IMR-90 (cell line): ENCODE results near the gene NKAIN4. TPM values are rescaled to one million over a fixed set of nuclear protein-coding genes. Genes with fewer than 3 reads are reported as not detected.

ENCODE experiments used
- ATAC-seq: fragments of 200-7000 bp; cut with Tn5 transposase; 2 replicates; pipeline ENCODE4 v1.9.1; 2020; ENCODE audit warnings: low read depth, mild to moderate bottlenecking, moderate library complexity
- BruUV-seq: library from RNA; stranded (reverse); fragments of 400-500 nt; replicated peaks from 2 replicates; lab custom pipeline; 2021; lab: Mats Ljungman, UMichigan
- CTCF ChIA-PET: fragments of 300-600 bp; formaldehyde crosslinking; extraction: SDS; loops from one replicate; lab custom pipeline; 2021; ENCODE audit warnings: antibody characterized with exemption; lab: Yijun Ruan, JAX
- POLR2A ChIA-PET: fragments of 300-600 bp; sonication (Branson Sonifier 250); formaldehyde crosslinking; loops from one replicate; lab custom pipeline; 2022; ENCODE audit warnings: antibody characterized with exemption; ENCODE audit not compliant: unreplicated experiment; lab: Charles Lee
- DNase-seq: peaks from one replicate; pipeline ENCODE4 v3.0.0; 2013
- H2AFZ ChIP-seq: replicated peaks from 2 replicates; pipeline ENCODE3; 2013; ENCODE audit warnings: low read length, mild to moderate bottlenecking; ENCODE audit not compliant: poor library complexity
- H2AK5ac ChIP-seq: 2 replicates; pipeline ENCODE4 v1.6.1; 2013; ENCODE audit warnings: low read depth, low read length, inconsistent platforms
- H2AK9ac ChIP-seq: replicated peaks from 2 replicates; pipeline ENCODE3; 2013; ENCODE audit warnings: mild to moderate bottlenecking, low read depth, low read length, moderate library complexity; ENCODE audit not compliant: poor library complexity
- H2BK120ac ChIP-seq: 2 replicates; pipeline ENCODE4 v1.6.1; 2013; ENCODE audit warnings: low read depth, low read length, inconsistent platforms
- H2BK15ac ChIP-seq: 3 replicates; pipeline ENCODE4 v1.6.1; 2013; ENCODE audit warnings: low read depth, low read length, inconsistent platforms
- H2BK20ac ChIP-seq: 2 replicates; pipeline ENCODE4 v1.6.1; 2013; ENCODE audit warnings: low read depth, mild to moderate bottlenecking, inconsistent platforms, low read length, moderate library complexity
- H2BK5ac ChIP-seq: 2 replicates; pipeline ENCODE4 v1.6.1; 2013; ENCODE audit warnings: mild to moderate bottlenecking, low read depth, low read length, inconsistent platforms; ENCODE audit not compliant: poor library complexity, severe bottlenecking
- H3K14ac ChIP-seq: replicated peaks from 2 replicates; pipeline ENCODE4 v1.6.1; 2013; ENCODE audit warnings: low read depth, low read length, inconsistent platforms
- H3K18ac ChIP-seq: 2 replicates; pipeline ENCODE4 v1.6.1; 2013; ENCODE audit warnings: low read depth, low read length, control low read depth
- H3K23ac ChIP-seq: 2 replicates; pipeline ENCODE4 v1.6.1; 2013; ENCODE audit warnings: low read depth, low read length, inconsistent platforms
- H3K27ac ChIP-seq: 2 replicates; pipeline ENCODE4 v1.5.1; 2013; ENCODE audit warnings: mild to moderate bottlenecking, control low read depth, low read length; ENCODE audit not compliant: insufficient read depth
- H3K27me3 ChIP-seq: 2 replicates; pipeline ENCODE4 v1.6.1; 2013; ENCODE audit warnings: low read length; ENCODE audit not compliant: control insufficient read depth, insufficient read depth
- H3K36me3 ChIP-seq: 2 replicates; pipeline ENCODE4 v1.6.1; 2013; ENCODE audit warnings: low read length, mixed read lengths; ENCODE audit not compliant: control insufficient read depth, insufficient read depth
- H3K4ac ChIP-seq: 2 replicates; pipeline ENCODE4 v1.6.1; 2013; ENCODE audit warnings: low read depth, low read length, inconsistent platforms
- H3K4me1 ChIP-seq: 2 replicates; pipeline ENCODE4 v1.6.1; 2013; ENCODE audit warnings: low read length, mixed read lengths; ENCODE audit not compliant: control insufficient read depth, insufficient read depth
- H3K4me2 ChIP-seq: 2 replicates; pipeline ENCODE4 v1.6.1; 2013; ENCODE audit warnings: low read depth, mild to moderate bottlenecking, control low read depth, low read length, moderate library complexity
- H3K4me3 ChIP-seq: 2 replicates; pipeline ENCODE4 v1.5.1; 2013; ENCODE audit warnings: low read depth, mild to moderate bottlenecking, control low read depth, low read length, moderate library complexity; ENCODE audit not compliant: insufficient read depth
- H3K56ac ChIP-seq: 2 replicates; pipeline ENCODE4 v1.6.1; 2013; ENCODE audit warnings: low read length, inconsistent platforms; ENCODE audit not compliant: insufficient read depth; ENCODE audit errors: extremely low read depth
- H3K79me1 ChIP-seq, 2 experiments: 2 replicates each; pipeline ENCODE4 v1.6.1; 2013; ENCODE audit warnings: low read length in 2 of 2, inconsistent platforms in 1 of 2, low read depth in 1 of 2
- H3K9ac ChIP-seq: 2 replicates; pipeline ENCODE4 v1.6.1; 2013; ENCODE audit warnings: low read depth, low read length, control low read depth
- H3K9me1 ChIP-seq: 2 replicates; pipeline ENCODE4 v1.6.1; 2013; ENCODE audit warnings: low read length, inconsistent platforms; ENCODE audit not compliant: insufficient read depth
- H3K9me3 ChIP-seq: 2 replicates; pipeline ENCODE4 v1.6.1; 2013; ENCODE audit warnings: low read length; ENCODE audit not compliant: control insufficient read depth, insufficient read depth
- H4K20me1 ChIP-seq: 2 replicates; pipeline ENCODE4 v1.6.1; 2013; ENCODE audit warnings: low read length, inconsistent platforms; ENCODE audit not compliant: insufficient read depth
- H4K5ac ChIP-seq: 2 replicates; pipeline ENCODE4 v1.6.1; 2013; ENCODE audit warnings: mild to moderate bottlenecking, low read depth, low read length, control low read depth
- H4K8ac ChIP-seq, 2 experiments: 2 replicates each; pipeline ENCODE4 v1.6.1; 2013; ENCODE audit warnings: low read depth in 2 of 2, low read length in 2 of 2, control low read depth in 1 of 2, inconsistent platforms in 1 of 2
- H4K91ac ChIP-seq: 2 replicates; pipeline ENCODE4 v1.6.1; 2013; ENCODE audit warnings: low read depth, low read length, inconsistent platforms; ENCODE audit not compliant: insufficient read depth
- CHD1 ChIP-seq: IDR thresholded peaks from 2 replicates; pipeline ENCODE4 v1.6.1; 2012; ENCODE audit warnings: low read depth, low read length, improper control_type of control experiment
- ELK1 ChIP-seq: fragments of 150-350 bp; IDR thresholded peaks from 2 replicates; pipeline ENCODE4 v1.6.1; 2016; ENCODE audit warnings: low read depth, mild to moderate bottlenecking, low read length, moderate library complexity, borderline replicate concordance
- RAD21 ChIP-seq: IDR thresholded peaks from 2 replicates; pipeline ENCODE4 v1.6.1; 2012; ENCODE audit warnings: low read length, improper control_type of control experiment
- SMC3 ChIP-seq: fragments of 150-350 bp; IDR thresholded peaks from 2 replicates; pipeline ENCODE4 v1.6.1; 2016; ENCODE audit warnings: low read depth, mild to moderate bottlenecking, antibody characterized with exemption, low read length, moderate library complexity
- WGBS, 2 experiments: methylation state at CpG; one replicate each; pipeline versions ENCODE4 v1.1.5 to v1.1.7; 2013; ENCODE audit warnings: missing lambda C conversion rate in 2 of 2; ENCODE audit not compliant: insufficient read length in 1 of 2; ENCODE audit errors: extremely low coverage in 2 of 2; 5-methylcytosine and 5-hydroxymethylcytosine counted together
- dilution Hi-C: fragments of 300-500 bp; cut with HindIII; formaldehyde crosslinking; loops from one replicate; pipeline ENCODE4 v1.14.3; 2018; ENCODE audit warnings: low sequenced_read_pairs; ENCODE audit not compliant: unreplicated experiment
- in situ Hi-C: fragments of 300-500 bp; cut with MboI; formaldehyde crosslinking; loops from 3 replicates; pipeline ENCODE4 v1.14.3; 2019; ENCODE audit warnings: low sequenced_read_pairs, inconsistent platforms, mixed read lengths
- intact Hi-C: fragments of 100-400 bp; cut with micrococcal nuclease; formaldehyde crosslinking; loops from 2 replicates; pipeline ENCODE4 v1.10.0; 2022
- polyA plus RNA-seq, 3 experiments: library from polyadenylated mRNA; depleted of rRNA; stranded (reverse); fragments of >200 nt; gene quantifications; 2 replicates each; pipeline ENCODE4 v1.2.3, GENCODE V29; 2012; ENCODE audit warnings: low replicate concordance in 1 of 3
- total RNA-seq: library from RNA; depleted of rRNA; stranded (reverse); fragments of >200 nt; gene quantifications from 2 replicates; pipeline ENCODE4 v1.2.3, GENCODE V29; 2012

NKAIN4 gene
- total and polyA plus RNA-seq, 2 of the 4 experiments (the other 2 are of a cell fraction) = not detected

GRCh38 chr20:63256954-63257353, 2.7 kb upstream of the NKAIN4 start:
- no peak overlapping the region for H3K23ac ChIP-seq
- ATAC-seq = no peak
- H2BK20ac ChIP-seq = no peak overlapping the region
- ChIA-PET CTCF (no interaction called here), POLR2A (no interaction called here)
- H3K36me3 ChIP-seq = no peaks in the 10 kb centered on the region
- in situ Hi-C loops (no loop called here), dilution Hi-C loops (no loop called here), intact Hi-C loops (no loop called here)
- H3K9me3 ChIP-seq = peaks cover 2% of the 10 kb centered on the region; the same call in 1 of the 2 replicates
- H3K9me1 ChIP-seq = no peaks in the 10 kb centered on the region
- H3K4me2 ChIP-seq = no peak overlapping the region
- no peak overlapping the region for H2BK5ac ChIP-seq
- no peaks in the 10 kb centered on the region; the same call in 1 of the 2 replicates for H4K20me1 ChIP-seq
- no peak overlapping the region for H3K27ac ChIP-seq
- H3K14ac ChIP-seq = no peak overlapping the region
- no peak overlapping the region for H2AFZ ChIP-seq
- no peak overlapping the region for H3K18ac ChIP-seq
- H3K27me3 ChIP-seq = peaks cover 93% of the 10 kb centered on the region
- H3K79me1 ChIP-seq = no peaks in the 10 kb centered on the region
- no peak overlapping the region for H2BK120ac ChIP-seq
- no peak overlapping the region for H4K5ac ChIP-seq
- WGBS, 2 experiments = 85% methylated on average over 4 of the region's 4 CpGs; no CpG with 5 or more reads in 1 of the 2 experiments
- no peaks in the 10 kb centered on the region; the same call in 1 of the 2 replicates for H3K4me1 ChIP-seq
- H2BK15ac ChIP-seq = no peak overlapping the region
- H3K9ac ChIP-seq = no peak overlapping the region
- DNase-seq = no peak
- no peak overlapping the region for H4K8ac ChIP-seq
- TF ChIP-seq RAD21 = no peak
- TF ChIP-seq SMC3 = no peak
- TF ChIP-seq CHD1 = no peak
- no peak for TF ChIP-seq ELK1
- BruUV-seq = no TSS peak
- no peak overlapping the region for H2AK9ac ChIP-seq
- no peak overlapping the region for H2AK5ac ChIP-seq
- H3K56ac ChIP-seq = no peak overlapping the region
- H3K4ac ChIP-seq = no peak overlapping the region
- H4K91ac ChIP-seq = no peak overlapping the region
- no peak overlapping the region for H3K4me3 ChIP-seq
